H9 (cell line): ENCODE data around the gene KRT77. TPM values are rescaled to one million over a fixed set of nuclear protein-coding genes. Genes with fewer than 3 reads are reported as not detected.

Source experiments
- DNase-seq: peaks from one replicate; pipeline ENCODE4 v3.0.0-alpha.2; 2017
- H2AFZ ChIP-seq: one replicate; pipeline ENCODE4 v1.6.1; 2013; ENCODE audit warnings: mild to moderate bottlenecking, low read length, control low read depth, moderate library complexity
- H2AK5ac ChIP-seq: 2 replicates; pipeline ENCODE4 v1.6.1; 2013; ENCODE audit warnings: low read length, control low read depth, mixed read lengths; ENCODE audit not compliant: insufficient read length
- H2BK120ac ChIP-seq: one replicate; pipeline ENCODE4 v1.6.1; 2013; ENCODE audit warnings: low read depth, mild to moderate bottlenecking, low read length, control low read depth, inconsistent platforms; ENCODE audit not compliant: poor library complexity, severe bottlenecking
- H2BK12ac ChIP-seq: 2 replicates; pipeline ENCODE4 v1.6.1; 2013; ENCODE audit warnings: low read length, control low read depth, mixed read lengths, low read depth; ENCODE audit not compliant: insufficient read length
- H2BK15ac ChIP-seq: 2 replicates; pipeline ENCODE4 v1.6.1; 2013; ENCODE audit warnings: low read depth, low read length, control low read depth
- H2BK20ac ChIP-seq: one replicate; pipeline ENCODE4 v1.6.1; 2013; ENCODE audit warnings: low read depth, mild to moderate bottlenecking, low read length, control low read depth, inconsistent platforms; ENCODE audit not compliant: poor library complexity, severe bottlenecking
- H2BK5ac ChIP-seq: 2 replicates; pipeline ENCODE4 v1.6.1; 2013; ENCODE audit warnings: low read length, control low read depth, mixed read lengths; ENCODE audit not compliant: insufficient read length
- H3K14ac ChIP-seq: 2 replicates; pipeline ENCODE4 v1.6.1; 2013; ENCODE audit warnings: low read length, control low read depth; ENCODE audit not compliant: insufficient read depth
- H3K18ac ChIP-seq: 2 replicates; pipeline ENCODE4 v1.6.1; 2013; ENCODE audit warnings: low read depth, mild to moderate bottlenecking, mixed read lengths, low read length, control low read depth; ENCODE audit not compliant: insufficient read length
- H3K23ac ChIP-seq: 2 replicates; pipeline ENCODE4 v1.6.1; 2013; ENCODE audit warnings: low read length, control low read depth, mixed read lengths, low read depth; ENCODE audit not compliant: insufficient read length
- H3K23me2 ChIP-seq: 2 replicates; pipeline ENCODE4 v1.6.1; 2013; ENCODE audit warnings: low read depth, mild to moderate bottlenecking, mixed read lengths, low read length, control low read depth; ENCODE audit not compliant: insufficient read length, poor library complexity, severe bottlenecking
- H3K27ac ChIP-seq: 2 replicates; pipeline ENCODE4 v1.5.1; 2013; ENCODE audit warnings: low read length, control low read depth, mixed read lengths, low read depth; ENCODE audit not compliant: insufficient read length
- H3K27me3 ChIP-seq: 2 replicates; pipeline ENCODE4 v1.6.1; 2013; ENCODE audit warnings: low read length, control low read depth, inconsistent platforms; ENCODE audit not compliant: insufficient read depth
- H3K4ac ChIP-seq: 2 replicates; pipeline ENCODE4 v1.6.1; 2013; ENCODE audit warnings: low read depth, mild to moderate bottlenecking, control low read depth, inconsistent platforms, low read length, moderate library complexity
- H3K4me1 ChIP-seq: 2 replicates; pipeline ENCODE4 v1.6.1; 2013; ENCODE audit warnings: low read length, control low read depth, inconsistent platforms; ENCODE audit not compliant: insufficient read depth
- H3K4me2 ChIP-seq: 2 replicates; pipeline ENCODE4 v1.6.1; 2013; ENCODE audit warnings: low read length, control low read depth, mixed read lengths; ENCODE audit not compliant: insufficient read length, insufficient read depth
- H3K56ac ChIP-seq: 2 replicates; pipeline ENCODE4 v1.6.1; 2013; ENCODE audit warnings: low read depth, mild to moderate bottlenecking, mixed read lengths, low read length, control low read depth; ENCODE audit not compliant: insufficient read length
- H3K79me1 ChIP-seq: 2 replicates; pipeline ENCODE4 v1.6.1; 2013; ENCODE audit warnings: low read depth, mild to moderate bottlenecking, moderate library complexity, low read length, control low read depth, inconsistent platforms; ENCODE audit not compliant: insufficient read depth, poor library complexity, severe bottlenecking
- H3K79me2 ChIP-seq: 2 replicates; pipeline ENCODE4 v1.6.1; 2013; ENCODE audit warnings: low read length, control low read depth, inconsistent platforms; ENCODE audit not compliant: insufficient read depth
- H3K9ac ChIP-seq: 2 replicates; pipeline ENCODE4 v1.6.1; 2013; ENCODE audit warnings: low read length, control low read depth, mixed read lengths; ENCODE audit not compliant: insufficient read length; ENCODE audit errors: extremely low read depth
- H3K9me3 ChIP-seq: one replicate; pipeline ENCODE4 v1.6.1; 2013; ENCODE audit warnings: low read depth, low read length, inconsistent platforms; ENCODE audit not compliant: control insufficient read depth
- H3T11ph ChIP-seq: one replicate; pipeline ENCODE4 v1.6.1; 2013; ENCODE audit warnings: mild to moderate bottlenecking, low read length, control low read depth, inconsistent platforms
- H4K20me1 ChIP-seq: one replicate; pipeline ENCODE4 v1.6.1; 2013; ENCODE audit not compliant: control insufficient read depth, insufficient read length, insufficient read depth
- H4K5ac ChIP-seq: 2 replicates; pipeline ENCODE4 v1.6.1; 2013; ENCODE audit warnings: low read depth, mild to moderate bottlenecking, mixed read lengths, low read length, control low read depth; ENCODE audit not compliant: insufficient read length
- H4K8ac ChIP-seq: replicated peaks from 2 replicates; pipeline ENCODE4 v1.6.1; 2013; ENCODE audit warnings: low read length, control low read depth, mixed read lengths, low read depth; ENCODE audit not compliant: insufficient read length
- H4K91ac ChIP-seq: 2 replicates; pipeline ENCODE4 v1.6.1; 2013; ENCODE audit warnings: low read depth, mild to moderate bottlenecking, moderate library complexity, mixed read lengths, low read length, control low read depth; ENCODE audit not compliant: insufficient read length
- H3K27ac Mint-ChIP-seq, 3 experiments: 2 replicates in 2 of 3; 3 replicates in 1 of 3; pipeline ENCODE4 v1.8.0; 2020 to 2021; ENCODE audit warnings: mixed read lengths in 3 of 3, mild to moderate bottlenecking in 1 of 3, moderate library complexity in 1 of 3
- H3K27me3 Mint-ChIP-seq: 2 replicates; pipeline ENCODE4 v1.8.0; 2021; ENCODE audit warnings: low read depth, mild to moderate bottlenecking, moderate library complexity, mixed read lengths
- H3K36me3 Mint-ChIP-seq, 3 experiments: 2 replicates in 2 of 3; 3 replicates in 1 of 3; pipeline ENCODE4 v1.8.0; 2020 to 2021; ENCODE audit warnings: low read depth in 3 of 3, mixed read lengths in 3 of 3; ENCODE audit not compliant: insufficient read depth in 1 of 3
- H3K4me1 Mint-ChIP-seq, 2 experiments: 2 replicates each; pipeline ENCODE4 v1.8.0; 2020; ENCODE audit warnings: mixed read lengths in 2 of 2
- H3K4me3 Mint-ChIP-seq, 2 experiments: 2 replicates in 1 of 2; 3 replicates in 1 of 2; pipeline ENCODE4 v1.8.0; 2020 to 2021; ENCODE audit warnings: mild to moderate bottlenecking in 2 of 2, mixed read lengths in 2 of 2, moderate library complexity in 1 of 2
- H3K9me3 Mint-ChIP-seq, 2 experiments: 2 replicates in 1 of 2; 3 replicates in 1 of 2; pipeline ENCODE4 v1.8.0; 2020; ENCODE audit warnings: mild to moderate bottlenecking in 2 of 2, mixed read lengths in 2 of 2, moderate library complexity in 1 of 2
- CTCF ChIP-seq: fragments of 200-600 bp; sonication (generic); conservative IDR thresholded peaks from 3 replicates; pipeline ENCODE4 v1.8.0; 2021; ENCODE audit warnings: antibody characterized with exemption, mild to moderate bottlenecking
- WGBS: extraction: QIAGEN DNeasy Blood & Tissue Kit; methylation state at CpG from one replicate; pipeline ENCODE4 v1.1.7; 2013; ENCODE audit warnings: missing lambda C conversion rate, low lambda C conversion rate, mixed read lengths; ENCODE audit not compliant: insufficient read length; ENCODE audit errors: extremely low coverage; 5-methylcytosine and 5-hydroxymethylcytosine counted together
- total RNA-seq: library from RNA; stranded (reverse); gene quantifications from 2 replicates; pipeline ENCODE4 v1.2.1, GENCODE V29; 2021

Gene KRT77
- total RNA-seq, 1 experiment from 2014 or later: not detected

- no peaks in the 10 kb centered on the region for H3K79me1 ChIP-seq
- H3K36me3 Mint-ChIP-seq: no peaks in the 10 kb centered on the region
- no peak overlapping the region for H2BK5ac ChIP-seq
- H3K56ac ChIP-seq: no peak overlapping the region
- H3K4me1 ChIP-seq: no peaks in the 10 kb centered on the region
- H3K18ac ChIP-seq: no peak overlapping the region
- no peak overlapping the region for H3K4ac ChIP-seq
- no peak overlapping the region for H3K27ac Mint-ChIP-seq
- no peak overlapping the region for H4K5ac ChIP-seq
- no peak overlapping the region for H2AFZ ChIP-seq
- no peak overlapping the region for H4K8ac ChIP-seq
- no peak overlapping the region for H3K4me2 ChIP-seq
- peaks cover 47% of the 10 kb centered on the region for H3K27me3 Mint-ChIP-seq
- no peak overlapping the region for H2BK120ac ChIP-seq
- no peaks in the 10 kb centered on the region for H3K9me3 ChIP-seq
- H3K23ac ChIP-seq: no peak overlapping the region
- H3K9ac ChIP-seq: no peak overlapping the region
- no peaks in the 10 kb centered on the region for H3K79me2 ChIP-seq
- H2BK20ac ChIP-seq: no peak overlapping the region
- H2AK5ac ChIP-seq: no peak overlapping the region
- H3K27me3 ChIP-seq: no peaks in the 10 kb centered on the region
- no peak overlapping the region for H3K14ac ChIP-seq
- no peak overlapping the region for H3T11ph ChIP-seq
- no peak overlapping the region for H3K4me3 Mint-ChIP-seq
- peaks cover 0 to 3% of the 10 kb centered on the region in 2 experiments; a peak in 2 of 4 replicates for H3K4me1 Mint-ChIP-seq
- H2BK12ac ChIP-seq: no peak overlapping the region
- H3K27ac ChIP-seq: no peak overlapping the region
- no peaks in the 10 kb centered on the region for H4K20me1 ChIP-seq
- TF ChIP-seq CTCF: no peak
- no peak overlapping the region for H2BK15ac ChIP-seq
- peaks cover 2 to 8% of the 10 kb centered on the region in 2 experiments; a peak in 3 of 5 replicates for H3K9me3 Mint-ChIP-seq
- no peaks in the 10 kb centered on the region for H3K23me2 ChIP-seq
- H4K91ac ChIP-seq: no peak overlapping the region
- no CpG with 5 or more reads among the region's 4 CpGs for WGBS
- DNase-seq: no peak
Observed at GRCh38 chr12:52727037-52727436, 23.7 kb upstream of the KRT77 start.
